Hair follicular keratinocyte (primary cell): ENCODE measurements around the gene MIER3. TPM values are rescaled to one million over a fixed set of nuclear protein-coding genes. Genes with fewer than 3 reads are reported as not detected.

ENCODE experiments used
- total RNA-seq: library from RNA; depleted of rRNA; stranded (reverse); fragments of >200 nt; gene quantifications from 2 replicates; pipeline ENCODE4 v1.2.3, GENCODE V29; 2015

MIER3 gene, protein sequence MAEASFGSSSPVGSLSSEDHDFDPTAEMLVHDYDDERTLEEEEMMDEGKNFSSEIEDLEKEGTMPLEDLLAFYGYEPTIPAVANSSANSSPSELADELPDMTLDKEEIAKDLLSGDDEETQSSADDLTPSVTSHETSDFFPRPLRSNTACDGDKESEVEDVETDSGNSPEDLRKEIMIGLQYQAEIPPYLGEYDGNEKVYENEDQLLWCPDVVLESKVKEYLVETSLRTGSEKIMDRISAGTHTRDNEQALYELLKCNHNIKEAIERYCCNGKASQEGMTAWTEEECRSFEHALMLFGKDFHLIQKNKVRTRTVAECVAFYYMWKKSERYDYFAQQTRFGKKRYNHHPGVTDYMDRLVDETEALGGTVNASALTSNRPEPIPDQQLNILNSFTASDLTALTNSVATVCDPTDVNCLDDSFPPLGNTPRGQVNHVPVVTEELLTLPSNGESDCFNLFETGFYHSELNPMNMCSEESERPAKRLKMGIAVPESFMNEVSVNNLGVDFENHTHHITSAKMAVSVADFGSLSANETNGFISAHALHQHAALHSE
- total RNA-seq, result 8.1 and 9.7 TPM in 2 replicates

DNA sequence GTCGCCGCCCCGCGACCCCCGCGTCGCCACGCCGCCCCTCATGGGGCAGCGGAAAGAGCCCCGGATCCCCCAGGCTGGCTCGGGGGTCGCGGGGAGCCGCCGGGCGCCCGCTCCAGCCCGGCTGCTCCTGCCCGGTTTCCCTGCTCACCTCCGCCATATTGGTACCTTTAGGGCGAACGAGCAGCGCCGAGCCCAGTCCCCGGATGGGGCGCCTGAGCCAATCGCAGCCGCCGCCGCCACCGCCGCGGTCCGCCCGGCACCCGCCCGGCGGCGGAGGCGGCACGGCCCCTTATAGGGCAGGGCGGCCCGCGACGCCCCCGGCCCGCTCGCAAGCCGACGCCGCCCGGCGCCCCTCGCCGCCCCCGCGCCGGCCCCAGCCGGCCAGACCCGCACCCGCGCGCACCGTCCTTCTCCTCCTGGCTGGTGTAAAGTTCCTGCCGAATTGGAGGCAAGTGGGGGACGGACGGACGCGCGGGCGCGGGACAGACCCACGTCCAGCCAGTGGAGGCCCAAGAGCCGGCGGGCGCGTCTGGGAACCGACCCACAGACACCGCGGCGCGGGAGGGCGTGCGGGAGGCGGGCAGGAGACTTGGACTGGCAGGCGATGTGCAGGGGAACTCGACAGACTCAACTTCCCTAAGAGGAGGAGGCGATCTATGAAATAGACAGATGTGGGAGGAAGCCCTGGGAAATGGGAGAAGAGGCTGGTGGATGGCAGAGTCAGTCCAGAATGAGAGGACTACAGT is at the start of gene MIER3:
TSS of gene MIER3 (minus strand) at position 178 of the 746 bp plus-strand sequence. CDS start at position 157, 21 bp downstream.

DNA sequence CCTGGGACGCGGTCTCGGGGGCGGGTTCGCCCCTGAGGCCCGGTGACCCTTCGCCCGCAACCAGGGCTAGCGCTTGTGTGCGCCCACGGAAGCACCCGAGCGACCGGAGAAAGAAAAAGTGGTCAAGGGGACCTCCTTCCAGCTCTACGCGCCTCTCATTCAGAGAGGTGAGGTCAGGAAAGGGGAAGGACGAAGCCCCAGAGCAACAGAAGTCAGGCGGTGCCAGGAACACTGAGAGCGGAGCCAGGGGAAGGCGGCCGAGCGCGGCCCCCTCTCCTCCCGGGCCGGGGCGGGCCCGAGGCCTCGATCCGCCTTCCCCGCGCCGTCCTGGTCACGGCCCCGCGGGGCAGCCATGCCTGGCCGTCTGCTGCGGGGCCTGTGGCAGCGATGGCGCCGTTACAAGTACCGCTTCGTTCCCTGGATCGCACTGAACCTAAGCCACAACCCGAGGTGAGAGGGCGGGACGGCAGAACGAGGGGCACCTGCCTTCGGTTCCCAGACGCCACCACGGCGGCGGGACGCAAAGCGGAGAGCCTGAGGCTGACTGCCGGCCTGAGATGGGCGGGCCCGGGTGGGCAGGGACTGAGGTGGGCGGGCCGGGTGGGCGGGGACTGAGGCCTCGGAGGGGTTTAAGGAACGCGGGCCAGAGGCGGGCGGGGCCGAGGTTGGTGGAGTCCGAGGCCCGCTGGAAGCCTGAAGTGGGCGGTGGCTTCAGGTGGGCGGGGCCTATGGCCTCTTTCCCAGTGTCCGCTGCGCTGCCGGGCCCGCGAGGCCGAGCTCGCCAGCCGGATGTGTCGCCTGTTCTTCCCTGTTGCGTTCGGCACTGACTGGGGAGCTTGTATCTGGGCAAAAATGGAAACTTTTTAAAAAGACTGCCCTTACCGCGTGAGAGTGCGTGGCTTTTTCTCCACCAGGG is 42.4 kb downstream of the MIER3 start, which contains the start of gene SETD9:
TSS of gene SETD9 (plus strand) at position 303 of the 916 bp plus-strand sequence. CDS start at position 353, 50 bp downstream.

Other genes with a start within 250 kb of the MIER3 start
- 6.1 and 9.1 TPM in 2 replicates for gene MAP3K1, start 136.6 kb downstream of the MIER3 start, total RNA-seq
- gene SETD9, start 42.5 kb downstream of the MIER3 start, total RNA-seq, result 6.9 and 20.4 TPM in 2 replicates
- 33.7 and 33.9 TPM in 2 replicates for gene GPBP1, start 221.9 kb upstream of the MIER3 start, total RNA-seq